ENCODE results near the gene CYFIP2.

The CYFIP2 gene

GRCh38 chr5:157342822-157343402 is 77.0 kb downstream of the CYFIP2 start:
- Histone ChIP-seq H3K27me3 (ENCODE audit: insufficient read depth, low read length) (no peaks in the 10 kb centered on the region), H3K79me2 (ENCODE audit: insufficient read depth, low read length) (no peaks in the 10 kb centered on the region), H2AFZ (ENCODE audit: low read length) (no peak overlapping the region), H3K27ac (ENCODE audit: low read depth, low read length, poor library complexity, severe bottlenecking) (no peak overlapping the region), H4K20me1 (ENCODE audit: insufficient read depth, low read length) (no peaks in the 10 kb centered on the region), H3F3A (ENCODE audit: insufficient read depth, low read length) (no peaks in the 10 kb centered on the region), H3K36me3 (ENCODE audit: insufficient read depth, low read length) (peaks cover 100% of the 10 kb centered on the region), H3K4me2 (ENCODE audit: low read length) (no peak overlapping the region), H3K4me3 (ENCODE audit: low read depth, low read length, poor library complexity, severe bottlenecking) (no peak overlapping the region), H3K4me1 (ENCODE audit: insufficient read depth, low read length, severe bottlenecking) (no peaks in the 10 kb centered on the region), H3K9ac (ENCODE audit: low read length) (no peak overlapping the region), H3K9me2 (ENCODE audit: low read depth, low read length) (no peaks in the 10 kb centered on the region), H3K9me3 (ENCODE audit: low read length) (no peaks in the 10 kb centered on the region)
- TF ChIP-seq CTCF (IDR thresholded peaks at IDR 0.05; ENCODE audit: low read length) (peak; percentile 58), EZH2 (IDR thresholded peaks at IDR 0.05; ENCODE audit: borderline replicate concordance, low read length) (no peak)

GRCh38 chr5:157343842-157344790 is 78.2 kb downstream of the CYFIP2 start:
- Histone ChIP-seq H3K4me2 (ENCODE audit: low read length) (no peak overlapping the region), H2AFZ (ENCODE audit: low read length) (no peak overlapping the region)

GRCh38 chr5:157345067-157345466 is 79.1 kb downstream of the CYFIP2 start:
- no peaks in the 10 kb centered on the region for H3K9me2 ChIP-seq (ENCODE audit: low read depth, low read length)
- H3K9me3 ChIP-seq (ENCODE audit: low read length), result no peaks in the 10 kb centered on the region
- no peaks in the 10 kb centered on the region for H3F3A ChIP-seq (ENCODE audit: insufficient read depth, low read length)
- H3K4me1 ChIP-seq (ENCODE audit: insufficient read depth, low read length, severe bottlenecking), result no peaks in the 10 kb centered on the region
- H4K20me1 ChIP-seq (ENCODE audit: insufficient read depth, low read length), result no peaks in the 10 kb centered on the region
- no peak overlapping the region for H3K4me3 ChIP-seq (ENCODE audit: low read depth, low read length, poor library complexity, severe bottlenecking)
- TF ChIP-seq EZH2 (IDR thresholded peaks at IDR 0.05; ENCODE audit: borderline replicate concordance, low read length) (no peak), CTCF (IDR thresholded peaks at IDR 0.05; ENCODE audit: low read length) (no peak)
- H3K27ac ChIP-seq (ENCODE audit: low read depth, low read length, poor library complexity, severe bottlenecking), result no peak overlapping the region
- no peaks in the 10 kb centered on the region for H3K79me2 ChIP-seq (ENCODE audit: insufficient read depth, low read length)
- H2AFZ ChIP-seq (ENCODE audit: low read length), result no peak overlapping the region
- H3K36me3 ChIP-seq (ENCODE audit: insufficient read depth, low read length), result peaks cover 89% of the 10 kb centered on the region
- no peak overlapping the region for H3K9ac ChIP-seq (ENCODE audit: low read length)
- no peak overlapping the region for H3K4me2 ChIP-seq (ENCODE audit: low read length)
- H3K27me3 ChIP-seq (ENCODE audit: insufficient read depth, low read length), result no peaks in the 10 kb centered on the region

More at GRCh38 chr5:157343842-157344790, 78.2 kb downstream of the CYFIP2 start:
- TF ChIP-seq CTCF (IDR thresholded peaks at IDR 0.05; ENCODE audit: low read length) (no peak), EZH2 (IDR thresholded peaks at IDR 0.05; ENCODE audit: borderline replicate concordance, low read length) (no peak)
- no peaks in the 10 kb centered on the region for H4K20me1 ChIP-seq (ENCODE audit: insufficient read depth, low read length)
- no peaks in the 10 kb centered on the region for H3K9me2 ChIP-seq (ENCODE audit: low read depth, low read length)
- no peaks in the 10 kb centered on the region for H3K4me1 ChIP-seq (ENCODE audit: insufficient read depth, low read length, severe bottlenecking)
- no peaks in the 10 kb centered on the region for H3K79me2 ChIP-seq (ENCODE audit: insufficient read depth, low read length)
- H3F3A ChIP-seq (ENCODE audit: insufficient read depth, low read length), result no peaks in the 10 kb centered on the region
- no peaks in the 10 kb centered on the region for H3K27me3 ChIP-seq (ENCODE audit: insufficient read depth, low read length)
- no peak overlapping the region for H3K27ac ChIP-seq (ENCODE audit: low read depth, low read length, poor library complexity, severe bottlenecking)
- no peak overlapping the region for H3K9ac ChIP-seq (ENCODE audit: low read length)
- peaks cover 93% of the 10 kb centered on the region for H3K36me3 ChIP-seq (ENCODE audit: insufficient read depth, low read length)
- H3K4me3 ChIP-seq (ENCODE audit: low read depth, low read length, poor library complexity, severe bottlenecking), result no peak overlapping the region
- H3K9me3 ChIP-seq (ENCODE audit: low read length), result no peaks in the 10 kb centered on the region
